T-helper 17 cell (primary cell): ENCODE results near the gene CSGALNACT2. TPM values are rescaled to one million over a fixed set of nuclear protein-coding genes. Genes with fewer than 3 reads are reported as not detected.

Experiments used
- ATAC-seq: fragments of 150-1000 bp; cut with Tn5 transposase; 2 replicates; pipeline ENCODE4 v1.10.0; 2021; ENCODE audit warnings: mild to moderate bottlenecking, moderate library complexity
- DNase-seq, 3 donors: peaks; one replicate each; pipeline versions ENCODE4 v3.0.0 to v3.0.0-alpha.2; 2020 to 2021
- H3K9me3 ChIP-seq: one replicate; pipeline ENCODE4 v1.7.0; 2013; ENCODE audit warnings: low read length, mild to moderate bottlenecking; ENCODE audit not compliant: control insufficient read depth, poor library complexity, severe bottlenecking
- H3K27ac Mint-ChIP-seq: one replicate; pipeline ENCODE4 v1.8.0; 2022; ENCODE audit warnings: mild to moderate bottlenecking, moderate library complexity, mixed read lengths
- H3K27me3 Mint-ChIP-seq: one replicate; pipeline ENCODE4 v1.8.0; 2022; ENCODE audit warnings: mixed read lengths
- H3K36me3 Mint-ChIP-seq: one replicate; pipeline ENCODE4 v1.8.0; 2022; ENCODE audit warnings: low read depth, mixed read lengths
- H3K4me1 Mint-ChIP-seq: one replicate; pipeline ENCODE4 v1.8.0; 2022; ENCODE audit warnings: mild to moderate bottlenecking, mixed read lengths
- H3K4me3 Mint-ChIP-seq: one replicate; pipeline ENCODE4 v1.8.0; 2022; ENCODE audit warnings: mild to moderate bottlenecking, moderate library complexity, mixed read lengths
- total RNA-seq, 4 donors: library from RNA in 2 of 4; stranded (reverse) in 2 of 4; gene quantifications; one replicate each; pipeline ENCODE4 v1.2.3 and lab custom pipeline; 2022 to 2026

The CSGALNACT2 gene
- total RNA-seq, 2 donors from 2014 or later: 38.9 to 51.4 TPM

- ATAC-seq: no peak
- H3K4me3 Mint-ChIP-seq: peak overlapping the region; percentile 33
- peaks cover 2% of the 10 kb centered on the region for H3K36me3 Mint-ChIP-seq
- H3K9me3 ChIP-seq: no peaks in the 10 kb centered on the region
- no peaks in the 10 kb centered on the region for H3K27me3 Mint-ChIP-seq
- H3K27ac Mint-ChIP-seq: no peak overlapping the region
- peaks cover 36% of the 10 kb centered on the region for H3K4me1 Mint-ChIP-seq
- no peak for DNase-seq
These were observed 17.0 kb downstream of the CSGALNACT2 start for GRCh38 chr10:43155221-43155620.

GRCh38 chr10:43155741-43156140 is 17.5 kb downstream of the CSGALNACT2 start:
- DNase-seq: no peak
- peaks cover 4% of the 10 kb centered on the region for H3K36me3 Mint-ChIP-seq
- no peak for ATAC-seq
- no peak overlapping the region for H3K4me3 Mint-ChIP-seq
- no peak overlapping the region for H3K27ac Mint-ChIP-seq
- H3K4me1 Mint-ChIP-seq: peaks cover 32% of the 10 kb centered on the region
- H3K27me3 Mint-ChIP-seq: no peaks in the 10 kb centered on the region
- H3K9me3 ChIP-seq: no peaks in the 10 kb centered on the region

- H3K4me1 Mint-ChIP-seq: peaks cover 33% of the 10 kb centered on the region
- no peak for DNase-seq
- H3K27me3 Mint-ChIP-seq: no peaks in the 10 kb centered on the region
- peaks cover 12% of the 10 kb centered on the region for H3K36me3 Mint-ChIP-seq
- no peaks in the 10 kb centered on the region for H3K9me3 ChIP-seq
- no peak for ATAC-seq
- H3K4me3 Mint-ChIP-seq: no peak overlapping the region
- no peak overlapping the region for H3K27ac Mint-ChIP-seq
These were observed 18.5 kb downstream of the CSGALNACT2 start for GRCh38 chr10:43156590-43157341.

GRCh38 chr10:43158636-43159035 is 20.4 kb downstream of the CSGALNACT2 start:
- ATAC-seq (no peak), DNase-seq (no peak)
- Mint-ChIP-seq H3K27me3 (no peaks in the 10 kb centered on the region), H3K4me3 (no peak overlapping the region), H3K4me1 (peaks cover 35% of the 10 kb centered on the region), H3K36me3 (peaks cover 18% of the 10 kb centered on the region), H3K27ac (no peak overlapping the region)
- H3K9me3 ChIP-seq: no peaks in the 10 kb centered on the region

- DNase-seq (no peak), ATAC-seq (no peak)
- no peaks in the 10 kb centered on the region for H3K9me3 ChIP-seq
- Mint-ChIP-seq H3K27ac (peak overlapping the region; percentile 79), H3K36me3 (peaks cover 18% of the 10 kb centered on the region), H3K27me3 (no peaks in the 10 kb centered on the region), H3K4me3 (no peak overlapping the region), H3K4me1 (peaks cover 32% of the 10 kb centered on the region)
These were observed 22.0 kb downstream of the CSGALNACT2 start for GRCh38 chr10:43160046-43160920.

- DNase-seq: no peak
- no peak for ATAC-seq
- Mint-ChIP-seq H3K27ac (peak overlapping the region; percentile 79), H3K27me3 (no peaks in the 10 kb centered on the region), H3K4me3 (no peak overlapping the region), H3K4me1 (peaks cover 27% of the 10 kb centered on the region), H3K36me3 (peaks cover 18% of the 10 kb centered on the region)
- no peaks in the 10 kb centered on the region for H3K9me3 ChIP-seq
These were observed 22.6 kb downstream of the CSGALNACT2 start for GRCh38 chr10:43160921-43161255.

- H3K9me3 ChIP-seq: no peaks in the 10 kb centered on the region
- DNase-seq (no peak), ATAC-seq (no peak)
- H3K27ac Mint-ChIP-seq: peak overlapping the region; percentile 83
- peaks cover 18% of the 10 kb centered on the region for H3K36me3 Mint-ChIP-seq
- H3K27me3 Mint-ChIP-seq: no peaks in the 10 kb centered on the region
- H3K4me3 Mint-ChIP-seq: no peak overlapping the region
- H3K4me1 Mint-ChIP-seq: peaks cover 22% of the 10 kb centered on the region
These were observed 24.4 kb downstream of the CSGALNACT2 start for GRCh38 chr10:43162604-43163003.

- Mint-ChIP-seq H3K27me3 (no peaks in the 10 kb centered on the region), H3K4me1 (peaks cover 28% of the 10 kb centered on the region), H3K36me3 (peaks cover 20% of the 10 kb centered on the region), H3K27ac (peak overlapping the region; percentile 63), H3K4me3 (no peak overlapping the region)
- no peaks in the 10 kb centered on the region for H3K9me3 ChIP-seq
- DNase-seq (no peak), ATAC-seq (no peak)
These were observed 28.1 kb downstream of the CSGALNACT2 start for GRCh38 chr10:43166207-43166879.

GRCh38 chr10:43166880-43167497 is 28.7 kb downstream of the CSGALNACT2 start:
- H3K36me3 Mint-ChIP-seq: peaks cover 16% of the 10 kb centered on the region
- ATAC-seq: no peak
- no peaks in the 10 kb centered on the region for H3K9me3 ChIP-seq
- DNase-seq: no peak
- peaks cover 25% of the 10 kb centered on the region for H3K4me1 Mint-ChIP-seq
- peak overlapping the region; percentile 63 for H3K27ac Mint-ChIP-seq
- H3K27me3 Mint-ChIP-seq: no peaks in the 10 kb centered on the region
- H3K4me3 Mint-ChIP-seq: no peak overlapping the region

- ATAC-seq (no peak), DNase-seq (no peak)
- Mint-ChIP-seq H3K27ac (no peak overlapping the region), H3K4me1 (peaks cover 28% of the 10 kb centered on the region), H3K27me3 (no peaks in the 10 kb centered on the region), H3K36me3 (peaks cover 16% of the 10 kb centered on the region), H3K4me3 (no peak overlapping the region)
- no peaks in the 10 kb centered on the region for H3K9me3 ChIP-seq
These were observed 29.2 kb downstream of the CSGALNACT2 start for GRCh38 chr10:43167498-43167889.

- DNase-seq: no peak
- Mint-ChIP-seq H3K27me3 (no peaks in the 10 kb centered on the region), H3K4me3 (peak overlapping the region; percentile 50), H3K27ac (peak overlapping the region; percentile 72), H3K36me3 (peaks cover 18% of the 10 kb centered on the region), H3K4me1 (peaks cover 30% of the 10 kb centered on the region)
- no peaks in the 10 kb centered on the region for H3K9me3 ChIP-seq
- ATAC-seq: no peak
These were observed 32.2 kb downstream of the CSGALNACT2 start for GRCh38 chr10:43170491-43170890.

GRCh38 chr10:43172645-43173044 is 34.4 kb downstream of the CSGALNACT2 start:
- Mint-ChIP-seq H3K27me3 (no peaks in the 10 kb centered on the region), H3K27ac (peak overlapping the region; percentile 72), H3K4me1 (peaks cover 25% of the 10 kb centered on the region), H3K4me3 (peak overlapping the region; percentile 51), H3K36me3 (peaks cover 20% of the 10 kb centered on the region)
- no peaks in the 10 kb centered on the region for H3K9me3 ChIP-seq
- no peak for ATAC-seq
- no peak for DNase-seq

- Mint-ChIP-seq H3K27me3 (no peaks in the 10 kb centered on the region), H3K4me1 (peaks cover 25% of the 10 kb centered on the region), H3K27ac (peak overlapping the region; percentile 72), H3K4me3 (peak overlapping the region; percentile 51), H3K36me3 (peaks cover 20% of the 10 kb centered on the region)
- ATAC-seq (no peak), DNase-seq (no peak)
- H3K9me3 ChIP-seq: no peaks in the 10 kb centered on the region
These were observed 34.9 kb downstream of the CSGALNACT2 start for GRCh38 chr10:43173120-43173519.
